Hepatocyte (in vitro differentiated cells): ENCODE data around the gene LRRC23.

ENCODE experiments used
- EZH2 ChIP-seq: fragments of 200-600 bp; sonication (generic); IDR thresholded peaks from 2 replicates; pipeline ENCODE4 v1.6.1; 2016; ENCODE audit warnings: antibody characterized with exemption, mild to moderate bottlenecking, borderline replicate concordance
- EZH2phosphoT487 ChIP-seq: fragments of 200-600 bp; sonication (generic); IDR thresholded peaks from one replicate; pipeline ENCODE4 v1.6.1; 2018; ENCODE audit warnings: antibody characterized with exemption, mild to moderate bottlenecking, low read depth, moderate library complexity; ENCODE audit not compliant: unreplicated experiment, severe bottlenecking
- TF ChIP-seq, protein P1 (sequence below): fragments of 200-600 bp; sonication (generic); IDR thresholded peaks from 2 replicates; pipeline ENCODE4 v1.5.1; 2016; ENCODE audit warnings: antibody characterized with exemption, mild to moderate bottlenecking; ENCODE audit not compliant: poor library complexity

DNA sequence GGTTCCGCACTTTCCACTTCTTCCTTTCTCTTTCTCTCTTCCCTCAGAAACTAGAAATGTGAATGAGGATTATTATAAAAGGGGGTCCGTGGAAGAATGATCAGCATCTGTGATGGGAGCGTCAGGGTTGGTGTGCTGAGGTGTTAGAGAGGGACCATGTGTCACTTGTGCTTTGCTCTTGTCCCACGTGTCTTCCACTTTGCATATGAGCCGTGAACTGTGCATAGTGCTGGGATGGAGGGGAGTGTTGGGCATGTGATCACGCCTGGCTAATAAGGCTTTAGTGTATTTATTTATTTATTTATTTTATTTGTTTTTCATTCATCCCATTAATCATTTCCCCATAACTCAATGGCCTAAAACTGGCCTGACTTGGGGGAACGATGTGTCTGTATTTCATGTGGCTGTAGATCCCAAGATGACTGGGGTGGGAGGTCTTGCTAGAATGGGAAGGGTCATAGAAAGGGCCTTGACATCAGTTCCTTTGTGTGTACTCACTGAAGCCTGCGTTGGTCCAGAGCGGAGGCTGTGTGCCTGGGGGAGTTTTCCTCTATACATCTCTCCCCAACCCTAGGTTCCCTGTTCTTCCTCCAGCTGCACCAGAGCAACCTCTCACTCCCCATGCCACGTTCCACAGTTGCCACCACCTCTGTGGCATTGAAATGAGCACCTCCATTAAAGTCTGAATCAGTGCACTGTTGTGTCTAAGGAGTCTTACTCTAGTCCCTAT, 18.5 kb downstream of the LRRC23 start:
- TF ChIP-seq, protein P1, sequence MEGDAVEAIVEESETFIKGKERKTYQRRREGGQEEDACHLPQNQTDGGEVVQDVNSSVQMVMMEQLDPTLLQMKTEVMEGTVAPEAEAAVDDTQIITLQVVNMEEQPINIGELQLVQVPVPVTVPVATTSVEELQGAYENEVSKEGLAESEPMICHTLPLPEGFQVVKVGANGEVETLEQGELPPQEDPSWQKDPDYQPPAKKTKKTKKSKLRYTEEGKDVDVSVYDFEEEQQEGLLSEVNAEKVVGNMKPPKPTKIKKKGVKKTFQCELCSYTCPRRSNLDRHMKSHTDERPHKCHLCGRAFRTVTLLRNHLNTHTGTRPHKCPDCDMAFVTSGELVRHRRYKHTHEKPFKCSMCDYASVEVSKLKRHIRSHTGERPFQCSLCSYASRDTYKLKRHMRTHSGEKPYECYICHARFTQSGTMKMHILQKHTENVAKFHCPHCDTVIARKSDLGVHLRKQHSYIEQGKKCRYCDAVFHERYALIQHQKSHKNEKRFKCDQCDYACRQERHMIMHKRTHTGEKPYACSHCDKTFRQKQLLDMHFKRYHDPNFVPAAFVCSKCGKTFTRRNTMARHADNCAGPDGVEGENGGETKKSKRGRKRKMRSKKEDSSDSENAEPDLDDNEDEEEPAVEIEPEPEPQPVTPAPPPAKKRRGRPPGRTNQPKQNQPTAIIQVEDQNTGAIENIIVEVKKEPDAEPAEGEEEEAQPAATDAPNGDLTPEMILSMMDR: no peak
- no peak for TF ChIP-seq EZH2
- TF ChIP-seq EZH2phosphoT487: no peak
